GM13977 (cell line): ENCODE data around the gene COCH.
A peak's percentile ranks its signal among the peaks of the same experiment; 100 is the strongest.

ENCODE experiments used
- DNase-seq: peaks from one replicate; pipeline ENCODE4 v3.0.0; 2012; ENCODE audit warnings: low spot score
- CTCF ChIP-seq: IDR thresholded peaks from 2 replicates; pipeline ENCODE4 v1.5.1; 2012; ENCODE audit warnings: mild to moderate bottlenecking, control low read depth; ENCODE audit not compliant: insufficient read depth; ENCODE audit errors: extremely low read depth, missing control alignments
- in situ Hi-C: fragments of 300-500 bp; cut with MboI; formaldehyde crosslinking; loops from one replicate; pipeline ENCODE4 v1.12.0; 2022; ENCODE audit warnings: low sequenced_read_pairs, low pct_unique_long_range_greater_than_20kb, mixed read lengths, inconsistent platforms; ENCODE audit not compliant: unreplicated experiment

COCH gene

GRCh38 chr14:30873308-30874119 lies 845 bp upstream of the COCH start:
- in situ Hi-C loops: no loop called here
- DNase-seq: no peak
- no peak for TF ChIP-seq CTCF

- TF ChIP-seq CTCF: no peak
- in situ Hi-C loops: no loop called here
- DNase-seq: peak; percentile 52
These were observed 834 bp downstream of the COCH start for GRCh38 chr14:30874999-30875787.

- no peak for DNase-seq
- TF ChIP-seq CTCF: no peak
- in situ Hi-C loops: no loop called here
These were observed 1.4 kb downstream of the COCH start for GRCh38 chr14:30875788-30876053.

- no peak for TF ChIP-seq CTCF
- in situ Hi-C loops: no loop called here
These were observed 2.3 kb downstream of the COCH start for GRCh38 chr14:30876692-30877091.

GRCh38 chr14:30882431-30882830 lies 8.1 kb downstream of the COCH start:
- in situ Hi-C loops: no loop called here
- no peak for DNase-seq
- TF ChIP-seq CTCF: no peak

More at GRCh38 chr14:30876692-30877091, 2.3 kb downstream of the COCH start:
- DNase-seq: no peak

- no peak for TF ChIP-seq CTCF
- in situ Hi-C loops: no loop called here
- DNase-seq: no peak
These were observed 9.3 kb downstream of the COCH start for GRCh38 chr14:30883508-30884294.
